T-helper 1 cell treated with Interleukin-12 subunit alpha and Interleukin-12 subunit beta and Interleukin-4 antibody, amounts not matched to agents 30 μg/mL and 1 μg/mL, for 36 hours (primary cell): ENCODE measurements around the gene LRRC10.
"Not testable (repeated sequence)": the region's sequence is repeated elsewhere in the genome, so short reads cannot be mapped to it uniquely, and the experiment has no call there.

Experiments used
- H3K27ac Mint-ChIP-seq: one replicate; pipeline ENCODE4 v1.8.0; 2021; ENCODE audit warnings: mild to moderate bottlenecking, mixed read lengths
- H3K27me3 Mint-ChIP-seq: one replicate; pipeline ENCODE4 v1.8.0; 2021; ENCODE audit warnings: low read depth, mixed read lengths
- H3K36me3 Mint-ChIP-seq: one replicate; pipeline ENCODE4 v1.8.0; 2021; ENCODE audit warnings: low read depth, mixed read lengths
- H3K4me1 Mint-ChIP-seq: one replicate; pipeline ENCODE4 v1.8.0; 2021; ENCODE audit warnings: low read depth, mixed read lengths
- H3K4me3 Mint-ChIP-seq: one replicate; pipeline ENCODE4 v1.8.0; 2021; ENCODE audit warnings: mild to moderate bottlenecking, moderate library complexity, mixed read lengths
- H3K9me3 Mint-ChIP-seq: one replicate; pipeline ENCODE4 v1.8.0; 2021; ENCODE audit warnings: mixed read lengths

Gene LRRC10

GRCh38 chr12:69639400-69640016, 28.8 kb upstream of the LRRC10 start:
- Mint-ChIP-seq H3K4me3 (no peak overlapping the region), H3K9me3 (no peaks in the 10 kb centered on the region), H3K4me1 (peaks cover 2% of the 10 kb centered on the region), H3K36me3 (no peaks in the 10 kb centered on the region), H3K27me3 (no peaks in the 10 kb centered on the region), H3K27ac (no peak overlapping the region)

DNA sequence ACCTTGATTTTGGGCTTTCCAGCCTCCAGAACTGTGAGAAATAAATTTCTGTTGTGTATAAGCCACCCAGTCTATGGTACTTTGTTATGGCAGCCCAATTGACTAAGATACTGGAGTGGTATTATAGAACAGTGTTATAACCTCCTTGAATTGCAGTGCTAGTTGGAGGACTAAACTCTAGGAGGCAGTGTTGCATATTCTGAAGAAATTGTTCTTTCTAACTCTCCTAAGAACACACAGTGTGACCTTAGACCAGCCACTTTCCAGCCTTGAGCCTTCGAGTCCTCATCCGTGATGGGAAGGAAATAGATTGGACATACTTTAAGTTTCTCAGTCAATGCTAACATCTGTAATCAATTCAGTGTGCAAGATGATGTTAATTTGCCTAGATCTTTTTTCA, 22.4 kb upstream of the LRRC10 start:
- H3K27me3 Mint-ChIP-seq, result peaks cover 3% of the 10 kb centered on the region
- H3K36me3 Mint-ChIP-seq, result peaks cover 1% of the 10 kb centered on the region
- H3K4me1 Mint-ChIP-seq, result no peaks in the 10 kb centered on the region
- H3K9me3 Mint-ChIP-seq, result no peaks in the 10 kb centered on the region
- no peak overlapping the region for H3K27ac Mint-ChIP-seq
- no peak overlapping the region for H3K4me3 Mint-ChIP-seq

- Mint-ChIP-seq H3K27me3 (peaks cover 3% of the 10 kb centered on the region), H3K36me3 (peaks cover 1% of the 10 kb centered on the region), H3K4me1 (no peaks in the 10 kb centered on the region), H3K9me3 (no peaks in the 10 kb centered on the region), H3K27ac (no peak overlapping the region), H3K4me3 (no peak overlapping the region)
Observed at GRCh38 chr12:69630191-69630590, 19.5 kb upstream of the LRRC10 start.

DNA sequence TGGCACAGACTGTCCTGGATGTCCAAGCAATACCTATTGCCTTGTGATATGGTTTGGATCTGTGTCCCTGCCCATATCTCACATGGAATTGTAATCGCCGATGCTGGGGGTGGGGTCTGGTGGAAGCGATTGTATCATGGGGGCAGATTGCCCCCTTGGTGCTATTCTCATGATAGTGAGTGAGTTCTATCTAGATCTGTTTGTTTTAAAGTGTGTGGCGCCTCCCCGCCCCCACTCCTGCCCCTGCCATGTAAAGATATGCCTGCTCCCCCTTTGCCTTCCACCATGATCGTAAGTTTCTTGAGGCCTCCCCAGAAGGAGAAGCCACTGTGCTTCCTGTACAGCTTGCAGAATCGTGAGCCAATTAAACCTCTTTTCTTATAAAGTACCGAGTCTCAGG, 16.8 kb upstream of the LRRC10 start:
- Mint-ChIP-seq H3K4me3 (no peak overlapping the region), H3K4me1 (no peaks in the 10 kb centered on the region), H3K9me3 (no peaks in the 10 kb centered on the region), H3K27me3 (peaks cover 3% of the 10 kb centered on the region), H3K27ac (no peak overlapping the region), H3K36me3 (no peaks in the 10 kb centered on the region)

GRCh38 chr12:69623970-69624369, 13.3 kb upstream of the LRRC10 start:
- no peak overlapping the region for H3K4me3 Mint-ChIP-seq
- H3K27me3 Mint-ChIP-seq, result no peaks in the 10 kb centered on the region
- no peaks in the 10 kb centered on the region for H3K4me1 Mint-ChIP-seq
- H3K36me3 Mint-ChIP-seq, result no peaks in the 10 kb centered on the region
- no peaks in the 10 kb centered on the region for H3K9me3 Mint-ChIP-seq
- no peak overlapping the region for H3K27ac Mint-ChIP-seq

- Mint-ChIP-seq H3K9me3 (no peaks in the 10 kb centered on the region), H3K27ac (no peak overlapping the region), H3K36me3 (no peaks in the 10 kb centered on the region), H3K4me1 (no peaks in the 10 kb centered on the region), H3K4me3 (no peak overlapping the region), H3K27me3 (peaks cover 3% of the 10 kb centered on the region)
Observed at GRCh38 chr12:69621551-69621950, 10.8 kb upstream of the LRRC10 start.

GRCh38 chr12:69620921-69621320, 10.2 kb upstream of the LRRC10 start:
- Mint-ChIP-seq H3K27ac (no peak overlapping the region), H3K4me1 (no peaks in the 10 kb centered on the region), H3K27me3 (peaks cover 3% of the 10 kb centered on the region), H3K9me3 (no peaks in the 10 kb centered on the region), H3K4me3 (no peak overlapping the region), H3K36me3 (no peaks in the 10 kb centered on the region)

GRCh38 chr12:69620077-69620476, 9.4 kb upstream of the LRRC10 start:
- H3K4me3 Mint-ChIP-seq, result no peak overlapping the region
- no peaks in the 10 kb centered on the region for H3K4me1 Mint-ChIP-seq
- H3K36me3 Mint-ChIP-seq, result no peaks in the 10 kb centered on the region
- H3K27ac Mint-ChIP-seq, result no peak overlapping the region
- H3K27me3 Mint-ChIP-seq, result peaks cover 3% of the 10 kb centered on the region
- no peaks in the 10 kb centered on the region for H3K9me3 Mint-ChIP-seq

- Mint-ChIP-seq H3K4me1 (no peaks in the 10 kb centered on the region), H3K4me3 (no peak overlapping the region), H3K9me3 (no peaks in the 10 kb centered on the region), H3K36me3 (no peaks in the 10 kb centered on the region), H3K27ac (no peak overlapping the region), H3K27me3 (peaks cover 3% of the 10 kb centered on the region)
Observed at GRCh38 chr12:69619050-69619449, 8.3 kb upstream of the LRRC10 start.

DNA sequence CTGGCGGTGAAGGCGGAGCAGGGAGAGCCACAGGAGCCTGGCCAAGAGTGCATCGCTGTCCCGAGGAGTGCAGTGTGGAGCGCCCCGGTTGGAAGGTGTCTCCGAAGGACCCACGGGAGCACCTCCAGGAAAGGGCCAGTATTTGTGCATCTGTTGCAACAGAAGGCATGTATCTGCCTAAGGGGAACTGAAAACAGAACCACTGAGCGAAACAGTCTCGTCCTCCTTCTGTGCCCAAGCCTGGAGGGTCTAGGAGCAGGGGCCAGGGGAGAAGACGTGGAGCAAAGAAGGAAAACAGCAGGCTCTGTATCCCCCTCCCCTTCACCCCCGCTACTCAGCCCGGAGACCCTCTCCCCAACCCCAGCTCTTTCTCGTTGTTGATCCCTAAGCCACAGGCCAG, 5.3 kb upstream of the LRRC10 start:
- no peak overlapping the region for H3K27ac Mint-ChIP-seq
- H3K9me3 Mint-ChIP-seq, result no peaks in the 10 kb centered on the region
- no peaks in the 10 kb centered on the region for H3K36me3 Mint-ChIP-seq

GRCh38 chr12:69613351-69613750, 2.6 kb upstream of the LRRC10 start:
- Mint-ChIP-seq H3K4me3 (no peak overlapping the region), H3K36me3 (no peaks in the 10 kb centered on the region), H3K9me3 (no peaks in the 10 kb centered on the region), H3K27ac (no peak overlapping the region), H3K27me3 (peaks cover 9% of the 10 kb centered on the region), H3K4me1 (no peaks in the 10 kb centered on the region)

More for the DNA sequence above, 5.3 kb upstream of the LRRC10 start:
- H3K4me3 Mint-ChIP-seq, result no peak overlapping the region
- H3K4me1 Mint-ChIP-seq, result no peaks in the 10 kb centered on the region
- peaks cover 9% of the 10 kb centered on the region for H3K27me3 Mint-ChIP-seq

- Mint-ChIP-seq H3K4me3 (no peak overlapping the region), H3K9me3 (no peaks in the 10 kb centered on the region), H3K27me3 (peaks cover 6% of the 10 kb centered on the region), H3K36me3 (no peaks in the 10 kb centered on the region), H3K27ac (no peak overlapping the region), H3K4me1 (no peaks in the 10 kb centered on the region)
Observed at GRCh38 chr12:69610126-69610525, 581 bp downstream of the LRRC10 start.

DNA sequence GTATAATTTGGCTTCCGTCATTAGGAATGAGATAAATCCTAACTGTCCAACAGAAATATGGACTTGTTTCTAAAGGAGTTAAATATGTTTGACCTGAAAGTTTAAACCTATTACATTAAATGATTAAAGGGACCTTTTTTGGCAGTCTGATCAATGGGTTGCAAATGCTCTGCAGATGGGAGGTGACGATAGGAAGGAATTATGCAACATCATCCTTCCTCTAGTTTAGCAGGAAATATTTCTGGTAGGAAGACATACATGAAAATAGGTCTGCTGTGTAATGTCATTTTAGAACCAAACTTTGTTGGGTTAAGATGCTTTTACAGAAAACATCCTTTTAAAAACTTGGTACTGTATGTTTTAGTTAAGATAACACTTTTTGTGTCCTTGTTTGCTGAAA, 2.6 kb downstream of the LRRC10 start:
- Mint-ChIP-seq H3K4me3 (no peak overlapping the region), H3K4me1 (no peaks in the 10 kb centered on the region), H3K27ac (no peak overlapping the region), H3K27me3 (no peaks in the 10 kb centered on the region), H3K36me3 (peaks cover 5% of the 10 kb centered on the region), H3K9me3 (no peaks in the 10 kb centered on the region)

- not testable (repeated sequence) for H3K27ac Mint-ChIP-seq, H3K4me1 Mint-ChIP-seq, H3K27me3 Mint-ChIP-seq, H3K9me3 Mint-ChIP-seq, H3K4me3 Mint-ChIP-seq
- H3K36me3 Mint-ChIP-seq, result peaks cover 27% of the 10 kb centered on the region
Observed at GRCh38 chr12:69604275-69604674, 6.4 kb downstream of the LRRC10 start.

- H3K4me3 Mint-ChIP-seq, H3K27me3 Mint-ChIP-seq, H3K9me3 Mint-ChIP-seq, H3K4me1 Mint-ChIP-seq, H3K27ac Mint-ChIP-seq: not testable (repeated sequence)
- H3K36me3 Mint-ChIP-seq, result peaks cover 33% of the 10 kb centered on the region
Observed at GRCh38 chr12:69603556-69603955, 7.2 kb downstream of the LRRC10 start.

- H3K9me3 Mint-ChIP-seq, result no peaks in the 10 kb centered on the region
- no peaks in the 10 kb centered on the region for H3K27me3 Mint-ChIP-seq
- H3K4me3 Mint-ChIP-seq, result no peak overlapping the region
- no peaks in the 10 kb centered on the region for H3K4me1 Mint-ChIP-seq
- H3K36me3 Mint-ChIP-seq, result peaks cover 35% of the 10 kb centered on the region
- no peak overlapping the region for H3K27ac Mint-ChIP-seq
Observed at GRCh38 chr12:69602954-69603353, 7.8 kb downstream of the LRRC10 start.
